Measurements from ENCODE around the gene PDE2A.
A peak's percentile ranks its signal among the peaks of the same experiment; 100 is the strongest.

Gene PDE2A

DNA sequence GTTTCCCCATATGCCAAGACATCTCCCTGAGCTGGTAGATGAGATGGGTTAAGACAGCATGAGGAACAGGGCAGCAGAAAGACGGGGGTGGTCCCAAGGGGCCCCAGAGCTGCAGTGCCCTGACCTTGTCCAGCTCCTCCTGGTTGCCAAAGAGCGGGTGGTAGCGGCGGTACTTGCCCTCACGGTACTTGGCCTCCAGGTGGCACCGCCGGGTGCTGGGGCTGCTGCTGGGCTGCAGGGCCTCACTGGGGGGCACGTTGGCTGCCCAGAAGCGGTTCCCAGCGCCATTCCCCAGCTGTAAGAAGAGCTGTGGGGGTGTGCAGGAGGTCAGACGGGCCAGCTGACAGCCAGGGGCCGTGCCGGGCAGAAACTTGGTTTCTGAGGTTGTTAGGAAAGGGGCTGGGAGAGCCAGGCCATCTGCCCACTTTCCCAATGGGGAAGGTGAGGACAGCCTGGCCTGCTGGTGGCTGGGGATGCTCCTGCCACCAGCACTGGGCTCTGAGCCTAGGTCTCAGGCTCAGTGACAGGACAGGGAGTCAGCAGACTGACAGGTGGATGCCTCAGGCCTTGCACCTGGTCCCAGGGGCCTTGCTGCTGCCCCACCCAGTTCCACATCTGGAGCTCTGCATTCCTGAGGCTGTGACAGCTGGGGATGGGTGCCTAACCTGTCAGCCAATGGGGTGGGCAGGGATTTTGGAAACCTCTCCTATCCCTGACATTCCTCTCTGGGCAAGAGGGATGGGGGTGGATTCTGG lies 30.0 kb upstream of the PDE2A start:
- no peak for DNase-seq

DNA sequence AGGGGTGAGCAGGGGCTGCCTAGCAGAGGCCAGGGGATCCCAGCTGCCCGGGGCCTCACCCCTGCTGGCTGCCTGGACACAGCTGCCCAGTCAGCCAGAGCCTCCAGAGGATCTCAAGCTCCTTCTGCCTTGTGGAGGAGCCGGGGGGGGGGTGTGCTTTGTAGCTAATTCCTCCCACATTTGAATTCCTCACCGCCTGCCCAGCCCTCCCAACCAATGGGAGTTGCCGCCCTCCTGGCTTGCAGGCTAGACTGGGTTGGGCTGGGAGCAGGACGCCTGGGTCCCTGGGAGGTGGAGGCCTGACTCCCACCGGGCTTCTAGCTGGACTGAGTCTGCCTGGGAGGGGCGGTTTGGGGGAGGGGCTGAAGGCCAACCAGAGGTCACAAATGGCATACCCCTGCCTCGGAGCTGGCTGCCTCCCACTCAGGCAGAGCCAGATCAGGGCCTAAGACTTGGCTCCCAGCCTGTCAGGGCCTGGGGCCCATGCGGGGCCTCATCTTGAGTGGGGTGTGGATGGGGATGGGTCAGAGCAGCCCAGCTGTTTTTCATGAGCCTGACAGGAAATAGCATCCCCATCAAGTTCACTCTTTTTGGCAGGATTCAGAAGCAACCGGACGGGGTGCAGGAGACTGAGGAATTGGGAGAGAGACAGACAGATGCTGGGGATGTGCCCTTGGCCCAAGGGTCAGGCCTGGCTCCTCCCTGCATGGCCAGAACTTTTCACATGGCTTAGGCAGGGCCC lies 29.2 kb upstream of the PDE2A start:
- DNase-seq = no peak

DNA sequence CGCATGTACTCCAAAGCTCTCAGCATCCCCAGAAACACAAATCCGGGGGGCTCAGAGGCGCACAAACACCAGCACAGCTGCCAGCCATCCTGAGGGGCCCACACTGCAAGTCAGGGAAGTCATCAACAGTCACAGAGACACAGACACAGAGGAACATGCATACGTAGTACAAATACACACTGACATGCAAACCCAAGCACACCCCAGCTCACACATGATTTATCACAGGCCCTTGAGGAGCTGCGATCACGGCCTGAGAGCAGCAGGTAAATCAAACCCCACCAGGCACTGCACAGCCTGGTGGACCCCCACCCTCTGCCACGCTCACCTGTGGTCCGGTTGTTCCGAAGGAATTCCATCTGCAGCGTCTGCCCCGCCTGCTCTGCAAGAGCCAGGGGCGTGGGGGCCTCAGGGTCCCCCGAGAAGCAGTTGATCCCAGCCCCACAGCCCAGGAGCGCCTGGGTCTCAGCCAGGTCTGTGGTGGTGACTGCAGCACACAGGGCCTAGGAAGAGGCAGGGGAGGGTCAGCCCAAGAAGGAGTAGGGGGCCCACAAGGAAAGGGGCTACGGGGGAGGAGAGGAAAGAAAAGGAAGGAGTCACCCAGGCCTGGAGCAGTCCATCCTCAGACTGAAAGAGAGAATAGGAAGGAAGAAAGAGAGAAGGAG lies 28.5 kb upstream of the PDE2A start:
- no peak for DNase-seq

DNA sequence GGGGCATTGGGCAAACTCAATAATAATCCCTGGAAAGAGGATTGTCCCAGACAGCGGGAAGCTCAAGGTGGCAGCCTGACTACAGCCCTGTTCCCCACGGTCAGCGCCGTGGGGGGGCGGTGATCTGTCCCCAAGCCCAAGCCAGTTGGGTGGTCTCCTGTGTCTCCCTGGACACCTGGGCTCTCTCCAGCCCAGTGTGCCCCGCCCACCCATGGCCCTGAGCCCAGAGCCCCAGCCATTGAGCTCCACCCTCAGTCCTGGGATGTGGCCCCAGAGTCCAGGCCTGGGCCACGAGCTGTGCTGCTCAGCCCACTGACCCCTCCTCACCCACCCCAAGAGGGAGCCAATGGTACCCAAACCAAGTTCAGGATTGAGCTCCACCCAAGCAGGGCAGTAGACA lies 27.9 kb upstream of the PDE2A start:
- no peak for DNase-seq

DNA sequence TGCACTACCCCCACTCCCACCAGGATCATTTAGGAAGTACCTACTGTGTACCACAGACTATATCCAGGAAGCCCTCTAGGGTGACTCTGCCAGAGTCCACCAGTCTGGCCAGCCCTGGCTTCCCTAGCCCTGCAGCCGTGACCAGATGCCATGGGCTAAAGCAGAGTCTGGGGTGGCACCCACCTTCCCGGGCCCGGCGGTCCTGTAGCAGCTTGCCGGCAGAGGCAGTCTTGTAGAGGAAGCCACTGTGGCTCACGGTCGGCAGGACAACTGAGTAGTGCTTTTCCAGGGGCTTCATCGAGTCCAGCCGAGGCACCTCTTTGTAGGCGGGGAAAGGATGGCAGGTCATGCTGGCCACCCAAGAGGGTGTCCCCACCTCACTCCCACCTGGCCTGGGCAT lies 27.2 kb upstream of the PDE2A start:
- DNase-seq = no peak

DNA sequence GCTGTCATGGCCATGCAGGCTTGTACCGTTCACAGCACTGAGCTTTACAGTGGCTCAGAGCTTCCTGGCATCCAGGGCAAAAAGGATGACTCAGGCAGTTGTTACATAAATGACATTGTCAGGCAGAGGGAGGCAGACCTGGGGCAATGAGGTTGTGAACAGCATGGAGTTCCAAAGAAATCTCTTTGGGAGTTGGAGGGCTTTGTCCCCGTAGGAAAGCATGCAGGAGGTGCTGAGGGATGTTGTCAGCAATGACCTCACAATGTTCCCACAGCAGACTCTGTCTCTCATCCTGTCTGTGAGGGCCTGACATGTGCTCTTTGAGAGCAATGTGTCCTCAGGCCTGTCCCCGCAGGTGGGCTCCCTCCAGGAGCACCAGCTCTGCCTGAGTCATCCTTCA lies 25.9 kb upstream of the PDE2A start:
- no peak for DNase-seq

DNA sequence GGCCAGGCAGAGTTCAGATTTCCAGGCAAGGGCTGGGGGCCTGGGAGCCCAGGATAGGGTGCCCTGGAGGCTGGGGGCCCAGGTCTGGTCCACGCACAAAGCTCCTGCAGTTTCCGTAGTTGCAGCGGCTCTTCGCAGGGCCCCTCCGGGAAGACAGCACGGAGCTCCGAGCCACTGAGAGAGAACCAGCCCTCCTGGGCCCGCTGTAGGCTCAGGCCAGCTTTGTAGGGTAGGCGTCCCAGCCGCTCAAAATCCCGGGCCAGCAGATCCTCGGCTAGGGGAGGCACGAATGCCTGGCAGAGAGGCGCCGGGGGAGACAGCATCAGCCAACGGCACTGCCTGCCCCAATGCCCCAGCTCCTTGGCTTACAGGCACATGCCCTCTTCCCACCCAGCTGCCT lies 23.6 kb upstream of the PDE2A start:
- no peak for DNase-seq

DNA sequence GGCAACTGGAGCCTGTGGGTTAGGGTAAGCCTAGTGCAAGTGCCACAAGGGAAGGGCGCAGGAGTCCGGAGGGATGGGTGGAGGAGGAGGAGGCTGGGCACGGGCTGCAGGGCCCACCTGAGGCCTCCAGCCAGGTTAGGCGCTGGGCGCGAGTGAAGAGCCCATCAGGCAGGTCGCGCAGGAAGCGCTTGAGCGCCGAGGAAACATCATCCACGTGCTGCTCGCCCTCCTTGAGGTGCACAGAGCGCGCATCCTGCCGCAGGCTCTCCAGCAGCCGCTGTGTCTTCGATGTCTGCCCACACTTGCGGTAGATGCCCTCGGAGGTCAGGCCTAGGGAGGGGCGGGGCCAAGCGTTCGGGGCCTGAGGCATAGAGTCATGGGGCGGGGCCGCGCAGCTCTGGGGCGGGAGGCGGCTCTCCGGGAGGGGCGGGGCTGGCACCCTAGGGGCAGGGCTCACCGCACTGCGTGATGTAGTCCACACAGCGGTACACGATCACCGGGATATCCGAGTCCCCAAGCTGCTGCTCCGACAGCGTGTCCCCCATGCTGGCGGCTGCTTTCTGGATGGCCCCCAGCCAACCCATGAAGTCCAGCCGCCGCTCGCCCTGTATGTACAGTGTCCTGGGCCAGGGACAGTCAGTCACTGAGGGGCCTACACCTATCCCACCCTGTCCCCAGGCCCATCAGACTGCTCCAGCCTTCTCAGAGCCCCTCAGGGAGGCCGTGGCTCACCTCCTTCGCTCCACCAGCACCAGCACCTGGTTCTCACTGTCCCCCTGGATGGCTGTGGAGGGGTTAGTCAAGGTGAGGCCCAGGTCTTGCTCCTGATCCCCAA lies 22.9 kb upstream of the PDE2A start:
- no peak for DNase-seq

DNA sequence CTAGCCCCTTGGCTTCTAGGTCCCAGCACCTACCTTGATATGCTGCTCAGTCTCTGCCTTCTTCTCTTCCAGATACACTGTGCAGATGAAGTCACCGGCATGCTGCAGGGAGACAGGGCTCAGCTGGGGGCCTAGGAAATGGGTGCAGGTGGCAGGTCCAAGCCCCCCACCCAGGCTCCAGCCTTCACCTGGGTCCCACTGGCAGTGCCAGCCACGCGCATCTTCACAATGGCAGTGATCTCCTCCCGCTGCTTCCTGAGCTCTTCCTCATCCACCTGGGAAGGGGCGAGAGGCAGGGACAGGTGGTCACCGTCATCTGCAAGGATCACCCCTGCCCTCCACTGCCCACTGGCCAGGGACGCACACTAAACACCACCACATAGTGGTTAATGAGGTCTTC lies 21.1 kb upstream of the PDE2A start:
- DNase-seq = no peak

DNA sequence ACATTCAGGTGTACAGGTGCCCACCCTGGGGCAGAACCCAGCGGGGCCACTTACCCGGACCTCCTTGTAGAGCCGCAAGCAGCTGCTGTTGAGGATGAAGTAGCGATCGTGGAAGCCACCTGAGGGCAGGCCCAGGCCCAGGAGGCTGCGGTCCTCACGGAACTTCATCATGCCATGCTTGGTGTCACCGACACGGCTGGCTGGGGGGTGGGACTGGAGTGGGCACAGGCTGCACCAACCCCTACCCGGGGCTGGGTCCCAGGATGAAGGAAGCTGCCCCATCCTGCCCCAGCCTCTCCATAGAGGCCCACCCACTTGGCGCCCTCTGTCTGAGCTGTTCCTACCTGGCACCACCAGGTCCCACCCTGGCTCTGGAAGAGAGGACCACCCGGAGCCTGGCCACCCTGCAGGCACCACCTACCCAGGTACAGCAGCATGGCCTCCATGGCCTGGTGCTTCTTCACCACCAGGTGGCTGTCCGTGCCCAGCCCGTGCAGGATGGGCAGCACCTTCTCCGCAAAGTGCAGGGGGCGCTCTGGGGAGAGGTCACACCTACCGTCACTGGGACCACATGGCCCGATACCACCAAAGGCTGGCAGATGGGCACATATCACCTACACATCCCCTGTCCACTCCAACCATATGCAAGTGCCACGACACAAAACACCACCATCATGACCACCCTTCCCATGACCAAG lies 19.2 kb upstream of the PDE2A start:
- no peak for DNase-seq

DNA sequence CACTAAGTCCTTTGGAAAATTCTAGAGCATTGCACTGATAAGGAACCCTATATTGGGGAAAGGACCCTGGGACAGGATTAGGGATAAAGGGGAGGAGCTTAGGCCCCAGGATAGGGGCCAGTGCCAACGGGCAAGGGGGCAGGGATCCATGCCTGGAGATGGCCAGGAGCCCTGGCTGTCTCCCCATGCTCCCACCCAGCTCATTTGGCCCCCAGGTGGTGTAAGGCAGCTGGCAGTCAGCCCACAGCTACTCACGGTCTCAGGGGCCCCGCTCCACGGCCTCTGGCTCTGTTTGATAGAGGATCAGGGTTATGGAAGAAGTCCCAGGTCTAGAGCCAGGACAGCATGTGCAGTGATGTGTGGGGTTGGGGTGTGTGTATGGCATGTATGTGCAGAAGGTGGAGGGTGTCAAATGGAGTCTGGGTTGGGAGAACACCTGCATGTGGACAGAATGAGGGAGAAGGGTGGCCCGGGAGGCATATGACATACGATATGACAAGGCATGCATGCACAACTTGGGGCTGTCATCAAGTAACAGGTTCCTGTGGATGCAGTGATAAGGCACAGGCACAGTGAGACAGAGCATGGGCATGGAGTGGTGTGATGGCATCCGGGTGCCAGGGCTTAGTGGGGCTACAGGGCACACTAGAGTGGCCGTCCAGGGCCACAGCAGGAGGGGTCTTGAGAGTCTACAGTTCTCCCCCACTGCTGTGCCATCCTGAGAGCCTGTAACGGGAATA lies 18.4 kb upstream of the PDE2A start:
- no peak for DNase-seq

DNA sequence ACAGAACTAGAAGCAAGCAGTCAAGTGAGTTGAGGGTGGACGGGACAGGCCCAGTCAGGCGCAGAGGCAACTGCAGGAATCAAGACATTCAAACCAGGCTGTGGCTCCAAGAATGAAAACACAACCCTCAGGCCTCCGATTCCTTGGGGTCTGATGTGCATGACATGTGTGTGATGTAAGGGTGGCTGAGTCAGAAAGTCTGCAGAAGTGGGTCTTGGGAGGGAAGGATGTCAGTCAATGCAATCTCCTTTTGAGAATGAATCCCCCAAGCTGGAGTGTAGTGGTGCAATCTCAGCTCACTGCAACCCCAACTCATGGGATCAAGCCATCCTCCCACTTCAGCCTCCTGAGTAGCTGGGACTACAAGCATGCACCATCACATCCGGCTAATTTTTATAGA lies 15.9 kb upstream of the PDE2A start:
- no peak for DNase-seq

DNA sequence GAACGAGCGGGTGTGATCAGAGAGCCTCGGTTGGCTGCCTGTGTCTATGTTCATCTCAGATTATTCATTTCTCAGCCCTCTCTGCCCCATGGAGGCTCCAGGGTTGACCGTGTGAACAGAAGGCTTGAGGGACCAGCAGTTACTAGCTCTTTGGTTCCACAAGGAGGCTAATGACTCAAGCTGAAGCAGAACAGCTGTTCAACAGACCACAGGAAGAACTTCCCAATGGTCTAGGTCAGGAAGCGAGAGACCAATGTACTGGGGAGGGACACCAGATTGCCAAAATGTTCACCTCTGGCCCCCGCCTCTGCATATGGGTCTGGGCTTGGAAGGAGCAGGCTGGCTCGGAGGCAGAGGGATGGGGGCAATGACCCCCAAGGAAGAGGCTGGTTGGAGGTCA lies 14.7 kb upstream of the PDE2A start:
- no peak for DNase-seq

DNA sequence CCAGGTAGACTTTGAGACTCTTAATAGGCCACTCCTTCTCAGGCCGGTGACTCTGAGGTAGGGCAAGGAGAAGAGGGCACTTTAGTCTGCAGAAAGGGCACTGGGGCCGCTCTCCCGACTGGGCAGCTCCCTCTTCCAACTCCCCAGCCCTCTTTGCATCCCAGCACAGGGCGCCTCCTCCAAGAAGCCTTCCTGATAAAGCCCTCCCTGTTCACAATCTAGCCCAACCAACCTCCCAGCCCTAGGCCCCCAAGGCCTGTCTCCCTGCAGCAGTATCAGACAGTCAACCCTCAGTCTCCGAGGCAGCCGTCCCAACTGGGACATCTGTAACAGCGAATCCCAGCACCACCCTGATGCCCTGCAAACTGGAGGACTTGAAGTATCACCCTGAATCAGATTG lies 14.3 kb upstream of the PDE2A start:
- DNase-seq = no peak

DNA sequence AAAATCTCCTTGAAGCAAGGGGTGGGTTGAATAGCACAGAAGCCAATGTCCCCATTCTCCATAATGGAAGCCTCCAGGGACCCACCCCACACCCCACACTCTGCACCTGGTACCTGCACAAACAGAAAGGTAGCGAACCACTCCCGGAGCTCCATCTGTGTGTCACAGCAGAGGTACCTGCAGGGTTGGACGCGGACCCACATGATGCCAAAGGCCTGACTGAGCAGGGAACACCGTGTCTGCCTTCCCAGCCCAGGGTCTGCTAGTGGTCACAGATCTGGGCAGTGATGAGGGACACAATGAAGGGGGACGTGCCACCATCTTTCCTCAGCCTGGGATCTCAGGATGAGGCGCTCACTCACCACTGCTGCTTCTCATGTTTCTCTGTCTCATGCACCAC lies 13.1 kb upstream of the PDE2A start:
- DNase-seq = no peak

DNA sequence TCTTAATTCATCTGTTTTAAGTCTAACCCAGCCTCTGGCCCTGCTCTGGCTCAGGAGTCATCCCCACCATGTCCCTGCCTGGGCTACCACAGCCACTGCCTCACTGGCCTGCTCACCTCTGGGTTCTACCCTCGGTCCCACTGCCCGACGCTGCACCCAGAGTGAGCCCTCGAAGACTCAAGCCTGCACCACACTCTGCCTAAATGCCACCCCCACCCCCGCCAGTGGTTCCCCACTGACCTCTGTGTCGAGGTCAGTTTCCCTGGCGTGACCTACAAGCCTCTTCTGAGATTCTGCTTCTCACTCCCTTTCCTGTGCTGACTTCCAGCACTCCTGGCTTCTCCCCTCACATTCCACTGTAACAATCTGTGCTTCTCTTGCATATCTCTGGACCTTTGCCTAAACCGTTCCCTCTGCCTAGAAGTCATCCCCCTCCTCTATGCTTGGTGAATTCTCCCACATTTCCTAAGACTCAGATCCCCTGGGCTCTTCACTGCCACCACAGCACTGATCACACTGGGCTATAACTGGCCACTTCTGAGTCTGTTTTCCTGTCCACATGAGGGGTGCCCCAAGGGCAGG lies 12.5 kb upstream of the PDE2A start:
- no peak for DNase-seq

DNA sequence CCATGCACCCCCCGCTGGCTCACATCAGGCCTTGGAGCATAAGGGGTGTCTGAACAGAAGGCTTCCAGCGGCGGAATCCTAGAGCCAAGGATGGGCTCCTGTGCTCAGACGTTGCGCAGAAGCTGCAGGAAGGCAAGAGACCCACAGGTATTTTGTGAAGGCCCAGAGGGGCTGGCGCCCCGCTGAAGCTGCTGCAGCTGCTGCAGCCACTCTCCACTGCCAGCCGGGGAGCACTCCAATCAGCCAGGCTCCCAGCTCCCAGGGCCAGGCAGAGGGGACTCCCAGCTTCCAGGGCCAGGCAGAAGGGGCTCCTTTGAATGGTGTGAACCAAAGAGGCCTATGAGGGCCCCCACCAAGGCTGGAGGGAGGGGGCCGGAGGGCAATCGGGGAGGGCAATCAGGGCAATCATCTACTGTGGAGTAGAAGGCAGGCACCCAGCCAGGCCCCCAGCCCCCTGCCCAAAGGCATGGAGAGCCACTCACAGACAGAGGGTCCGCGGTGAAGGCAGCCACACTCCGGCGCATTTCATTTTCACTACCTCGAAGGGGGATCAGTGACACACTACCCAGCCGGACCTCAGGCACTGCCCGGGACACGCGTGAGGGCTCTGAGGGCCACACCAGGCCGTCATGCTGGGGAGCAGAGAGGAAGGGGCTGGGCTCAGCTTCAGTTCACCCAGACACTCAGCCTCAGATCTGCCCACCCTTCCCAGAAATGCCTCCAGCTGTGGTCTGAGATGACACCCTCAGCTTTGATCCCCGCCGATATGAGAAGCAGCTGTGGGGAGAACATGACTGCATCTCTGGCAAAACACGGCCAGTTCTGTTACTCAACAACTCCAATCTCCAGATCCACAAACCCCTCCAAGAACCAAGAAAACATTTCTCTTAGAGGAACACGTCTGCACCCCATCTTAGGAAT lies 11.6 kb upstream of the PDE2A start:
- DNase-seq = peak; percentile 56

DNA sequence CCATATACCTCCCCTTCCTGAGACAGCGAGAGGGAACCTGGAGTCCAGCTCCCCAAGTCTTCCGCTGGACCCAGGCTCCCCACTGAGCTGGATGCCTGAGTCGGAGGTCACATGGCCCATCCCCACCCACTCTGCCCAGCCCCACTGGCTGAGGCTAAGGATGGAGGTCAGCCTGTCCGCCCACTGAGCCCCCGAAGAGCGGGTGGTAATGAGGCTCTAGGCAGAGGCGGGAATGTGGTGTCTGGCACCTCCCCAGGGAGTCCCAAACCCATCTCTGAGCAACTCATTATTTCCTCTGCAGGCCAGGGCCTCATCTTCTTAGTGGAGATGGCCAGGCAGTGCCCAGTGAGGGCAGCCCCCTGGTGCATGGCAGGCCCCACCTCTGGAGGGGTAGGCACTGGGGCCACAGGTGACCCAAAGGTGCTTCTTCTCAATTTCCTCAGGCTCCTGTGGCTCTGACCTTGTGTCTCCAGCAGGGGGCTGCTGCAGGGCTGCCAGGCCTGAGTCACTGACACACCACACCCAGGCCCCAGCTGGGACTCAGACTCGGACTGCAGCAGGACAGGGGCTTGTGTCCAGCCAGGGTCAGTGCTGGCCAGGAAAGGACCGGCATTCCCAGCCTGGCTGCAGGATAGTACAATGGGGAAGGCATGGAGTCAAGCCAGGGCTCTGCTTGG lies 10.2 kb upstream of the PDE2A start:
- peak; percentile 50 for DNase-seq

DNA sequence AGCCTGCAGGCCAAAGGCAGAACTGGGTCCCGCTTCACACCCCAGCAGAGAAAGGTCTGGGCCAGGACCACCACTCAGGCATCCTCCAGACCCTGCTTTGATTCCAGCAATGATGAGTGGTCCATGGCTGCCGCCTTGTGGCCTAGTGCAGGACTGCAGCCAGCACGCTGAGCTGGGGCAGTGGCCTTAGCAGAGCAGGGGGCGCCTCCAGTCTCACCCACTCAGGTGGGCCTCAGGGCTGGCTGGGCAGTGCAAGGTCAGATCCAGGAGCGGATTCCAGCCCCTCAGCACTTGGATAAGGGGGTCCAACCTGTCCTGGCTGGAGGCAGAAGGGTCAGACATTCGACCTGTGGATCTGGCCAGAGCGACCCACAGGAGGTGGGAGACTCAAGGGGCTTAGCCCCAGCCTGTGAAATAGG lies 9.6 kb upstream of the PDE2A start:
- DNase-seq = peak; percentile 61

DNA sequence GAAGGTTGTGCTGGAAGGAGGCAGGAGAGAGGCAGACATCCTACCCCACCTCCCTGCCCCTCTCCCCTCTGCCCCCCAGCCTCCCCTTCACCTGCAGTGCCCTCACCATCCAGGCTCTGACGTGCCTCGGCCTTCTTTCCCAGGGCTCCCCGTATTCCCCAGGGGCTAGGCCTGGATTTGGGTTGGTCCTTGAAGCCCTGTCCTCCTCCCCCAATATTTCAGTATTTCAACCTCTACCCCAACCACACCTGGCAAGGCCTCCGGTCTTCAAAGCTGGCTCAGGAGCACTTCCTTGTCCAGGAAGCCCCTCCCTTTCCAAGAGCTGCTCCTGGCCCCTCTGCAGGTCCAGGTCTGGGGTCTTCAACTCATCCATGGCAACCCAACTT lies 8.6 kb upstream of the PDE2A start:
- DNase-seq = no peak

Measured in activated CD4-positive, alpha-beta T cell treated with anti-CD3 and anti-CD28 coated beads, Interleukin-2, amount 50 U/mL, for 16 hours (primary cell).